GM19023 (cell line): ENCODE data around the gene PDXK.

ENCODE experiments used
- ATAC-seq: cut with Tn5 transposase; IDR thresholded peaks from one replicate; pipeline ENCODE4 v1.9.1; 2021; ENCODE audit warnings: mild to moderate bottlenecking, moderate library complexity; ENCODE audit not compliant: unreplicated experiment

The PDXK gene

DNA sequence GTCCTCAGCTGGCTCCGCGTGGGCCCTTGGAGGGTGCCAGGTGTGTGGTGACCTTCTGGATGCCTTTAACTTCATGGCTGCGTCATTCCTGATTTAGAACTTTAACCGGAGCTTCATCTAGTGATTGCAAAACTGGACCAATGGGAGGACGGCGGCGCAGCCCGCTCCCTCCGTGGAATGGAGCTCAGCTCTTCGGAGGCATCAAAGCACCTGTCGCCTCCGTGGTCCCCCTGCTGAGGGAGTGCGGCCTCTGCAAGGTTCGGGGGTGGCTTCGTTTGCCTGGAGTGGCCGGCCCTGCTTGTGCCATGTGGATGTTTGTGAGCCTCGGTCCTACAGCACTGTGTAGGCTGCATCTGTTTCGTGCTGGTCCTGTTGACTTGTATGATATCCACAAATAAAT lies 43.0 kb downstream of the PDXK start:
- ATAC-seq, result no peak

DNA sequence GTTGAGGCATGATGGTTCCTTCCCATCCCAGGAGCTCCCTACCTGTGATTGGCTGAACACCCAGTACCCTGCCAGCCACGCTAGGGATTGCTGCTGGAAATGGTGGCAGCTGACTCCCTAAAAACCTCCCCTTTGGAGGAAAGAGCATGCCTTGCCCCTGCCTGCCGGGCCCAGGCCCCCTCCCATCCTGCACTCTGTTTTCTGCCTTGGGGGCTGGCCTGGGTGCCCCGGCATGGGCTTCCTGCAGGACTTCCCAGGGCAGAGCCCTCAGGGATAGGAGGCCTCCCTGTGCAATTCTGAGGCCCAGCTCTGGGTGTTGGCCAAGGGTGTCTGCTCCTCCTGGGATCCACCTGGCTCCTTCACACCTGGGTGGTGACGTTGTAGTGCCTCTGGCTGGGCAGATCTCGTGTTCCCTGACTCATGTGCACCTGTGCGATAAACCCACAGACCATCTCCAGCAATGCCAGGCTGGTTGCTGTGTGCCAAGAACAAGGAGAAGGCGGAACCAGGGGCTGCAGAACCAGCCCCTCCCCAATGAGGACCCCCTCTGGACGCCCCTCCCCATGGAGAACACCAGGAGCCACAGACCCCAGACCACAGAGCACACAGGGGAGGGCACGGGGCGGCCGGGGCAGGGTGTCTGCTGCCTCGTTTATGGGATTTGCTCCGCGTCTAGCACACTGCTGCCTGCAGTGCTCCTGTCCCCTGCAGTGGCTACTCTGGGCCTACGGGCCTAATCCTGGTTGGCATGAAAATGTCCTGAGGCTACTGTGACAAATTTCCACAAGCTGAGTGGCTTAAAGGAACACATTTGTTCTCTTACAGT lies 43.6 kb downstream of the PDXK start:
- ATAC-seq, result no peak

GRCh38 chr21:43763901-43764523 lies 45.1 kb downstream of the PDXK start:
- no peak for ATAC-seq

GRCh38 chr21:43764576-43765495 lies 45.9 kb downstream of the PDXK start:
- ATAC-seq, result no peak

GRCh38 chr21:43766734-43767497 lies 48.0 kb downstream of the PDXK start:
- ATAC-seq, result no peak

GRCh38 chr21:43767498-43767983 lies 48.6 kb downstream of the PDXK start:
- ATAC-seq, result no peak

DNA sequence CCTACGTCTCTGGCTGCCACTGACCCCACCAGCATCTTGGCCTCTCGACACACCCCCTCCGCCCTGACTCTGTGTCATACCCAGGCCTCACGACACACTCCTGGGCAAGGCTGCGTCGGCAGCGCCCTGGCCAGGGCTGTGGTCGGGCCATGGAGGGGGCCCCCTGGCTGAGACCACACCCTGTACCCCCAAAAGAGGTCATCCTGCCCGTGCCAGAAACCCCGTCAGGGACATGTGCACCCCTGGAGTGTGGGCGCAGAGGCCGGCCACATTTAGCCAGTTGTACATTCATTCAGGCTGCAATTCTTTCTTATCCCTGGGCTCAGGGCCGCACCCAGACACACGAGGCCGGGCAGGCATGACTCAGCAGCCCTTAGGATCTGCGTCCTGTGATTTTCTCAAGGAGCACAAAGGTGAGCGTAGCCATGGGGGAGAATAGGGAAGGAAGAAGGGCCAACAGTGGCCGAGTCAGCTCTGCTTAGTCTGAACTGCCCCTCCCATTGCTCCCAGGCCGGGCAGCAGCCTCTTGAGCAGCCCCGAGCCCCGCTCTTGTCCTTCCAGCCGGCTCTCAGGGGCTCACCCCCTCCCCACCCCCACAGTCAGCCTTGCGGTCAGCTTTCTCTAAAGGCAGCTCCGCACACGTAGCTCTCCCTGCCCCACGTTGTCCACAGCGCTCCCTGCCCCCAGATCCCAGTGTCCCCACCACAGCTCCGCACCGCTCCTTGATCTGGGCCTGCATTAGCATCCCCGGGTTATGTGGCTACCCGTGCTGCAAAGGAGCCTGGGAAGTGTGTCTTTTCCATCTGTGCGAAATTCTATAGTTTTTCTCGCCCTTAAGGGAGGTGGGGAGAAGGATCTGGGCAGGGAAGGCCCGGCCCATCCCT lies 49.3 kb downstream of the PDXK start:
- ATAC-seq, result no peak

DNA sequence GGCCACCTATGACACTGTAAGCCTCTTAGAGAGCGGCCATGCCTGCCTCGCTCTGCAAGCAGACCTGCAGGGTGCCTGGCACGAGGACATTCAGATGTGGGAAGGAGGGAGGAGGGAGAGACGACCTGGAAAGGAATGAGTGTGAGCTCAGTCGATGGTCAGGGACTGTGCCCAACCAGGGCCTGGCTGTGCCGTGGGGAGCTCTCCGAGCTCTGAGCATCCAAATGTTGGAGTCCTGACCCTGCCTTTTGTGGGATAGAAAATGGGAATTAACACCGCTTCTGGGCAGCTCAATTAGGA lies 49.9 kb downstream of the PDXK start:
- ATAC-seq, result no peak

- no peak for ATAC-seq
These were observed 50.5 kb downstream of the PDXK start for GRCh38 chr21:43769325-43769958.

DNA sequence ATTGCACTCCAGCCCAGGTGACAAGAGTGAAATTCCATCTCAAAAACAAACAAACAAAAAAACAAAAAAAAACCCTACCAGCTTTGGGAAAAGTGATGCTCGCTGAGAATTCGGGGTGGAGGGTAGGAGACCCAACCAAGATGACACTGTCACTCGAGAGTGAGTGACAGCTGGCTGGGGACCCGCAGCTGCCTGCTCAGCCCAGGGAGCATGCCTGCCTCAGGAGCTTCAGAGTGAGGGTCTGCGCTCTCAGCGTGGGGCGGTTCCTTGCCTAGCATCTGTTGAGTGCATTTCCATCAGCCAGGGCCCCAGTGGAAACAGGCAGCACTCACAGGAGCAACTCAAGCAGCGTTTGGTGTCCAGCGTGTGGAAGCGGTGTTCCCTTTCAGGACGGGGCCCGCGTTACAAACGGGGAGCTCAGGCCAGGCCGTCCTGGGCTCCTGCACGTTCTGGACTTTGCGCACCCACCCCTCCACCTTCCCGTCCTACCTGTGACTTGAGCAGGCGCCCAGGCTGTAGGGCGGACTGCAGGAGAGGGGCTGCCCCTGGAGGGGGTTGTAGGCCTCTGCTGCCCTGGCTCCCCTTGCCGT lies 51.2 kb downstream of the PDXK start:
- ATAC-seq, result no peak

- ATAC-seq, result no peak
These were observed 52.3 kb downstream of the PDXK start for GRCh38 chr21:43771199-43771675.

DNA sequence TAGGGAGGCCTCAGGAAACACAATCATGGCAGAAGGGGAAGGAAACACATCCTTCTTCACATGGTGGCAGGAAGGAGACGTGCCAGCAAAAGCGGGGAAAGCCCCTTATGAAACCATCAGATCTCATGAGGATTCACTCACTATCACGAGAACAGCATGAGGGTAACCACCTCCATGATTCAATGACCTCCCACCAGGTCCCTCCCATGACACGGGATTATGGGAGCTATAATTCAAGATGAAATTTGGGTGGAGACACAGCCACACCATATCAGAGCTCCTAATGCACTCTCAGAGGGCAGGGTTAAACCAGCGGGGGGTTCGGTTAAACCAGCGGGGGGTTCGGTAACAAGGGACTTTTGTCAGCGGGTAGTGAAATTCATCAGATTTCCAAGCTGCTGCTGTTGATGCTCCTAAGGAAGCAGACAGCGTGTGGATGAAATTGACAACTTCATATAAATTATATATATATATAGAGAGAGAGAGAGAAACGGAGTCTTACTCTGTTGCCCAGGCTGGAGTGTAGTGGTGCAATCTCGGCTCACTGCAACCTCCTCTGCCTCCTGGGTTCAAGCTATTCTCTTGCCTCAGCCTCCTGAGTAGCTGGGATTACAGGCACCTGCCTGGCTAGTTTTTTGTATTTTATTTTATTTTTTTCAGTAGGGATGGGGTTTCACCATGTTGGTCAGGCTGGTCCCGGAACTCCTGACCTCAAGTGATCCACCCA lies 52.9 kb downstream of the PDXK start:
- ATAC-seq, result no peak

DNA sequence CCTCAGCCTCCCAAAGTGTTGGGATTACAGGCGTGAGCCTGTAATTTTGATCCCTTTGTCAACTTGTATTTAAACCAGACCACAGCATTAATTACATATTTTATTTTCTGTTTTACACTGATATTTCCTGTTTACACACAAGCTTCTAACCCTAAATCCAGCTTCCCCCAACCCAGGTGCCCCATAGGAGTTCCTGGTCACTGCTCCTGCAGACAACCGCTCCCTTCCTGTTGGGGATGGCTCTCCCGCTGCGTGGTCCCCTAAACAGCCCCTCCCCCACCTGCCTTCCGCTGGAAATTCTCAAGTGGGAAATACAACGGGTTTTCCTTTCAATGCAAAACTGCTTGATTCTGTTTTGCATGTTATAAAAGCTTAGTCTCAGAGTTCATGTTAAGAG lies 53.5 kb downstream of the PDXK start:
- no peak for ATAC-seq

GRCh38 chr21:43774163-43774562 lies 55.2 kb downstream of the PDXK start:
- ATAC-seq, result no peak

DNA sequence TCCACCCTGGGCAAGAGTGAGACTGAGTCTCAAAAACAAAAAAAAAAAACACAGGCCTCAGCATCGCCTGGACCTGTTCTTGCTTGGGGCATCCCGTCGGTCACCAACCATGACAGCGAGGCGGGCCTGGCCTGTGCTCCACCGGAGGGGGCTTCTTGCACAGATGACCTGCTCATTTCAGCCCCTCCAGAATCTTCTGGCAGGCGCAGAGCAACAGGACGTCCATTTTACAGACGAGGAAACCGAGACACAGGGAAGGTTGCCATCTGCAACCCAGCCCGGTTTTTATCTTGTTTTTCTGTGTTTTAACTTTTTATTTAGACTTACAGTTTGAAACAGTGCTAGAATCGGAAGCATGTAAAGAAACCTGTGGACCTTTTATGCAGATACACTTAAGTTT lies 56.3 kb downstream of the PDXK start:
- ATAC-seq, result no peak

DNA sequence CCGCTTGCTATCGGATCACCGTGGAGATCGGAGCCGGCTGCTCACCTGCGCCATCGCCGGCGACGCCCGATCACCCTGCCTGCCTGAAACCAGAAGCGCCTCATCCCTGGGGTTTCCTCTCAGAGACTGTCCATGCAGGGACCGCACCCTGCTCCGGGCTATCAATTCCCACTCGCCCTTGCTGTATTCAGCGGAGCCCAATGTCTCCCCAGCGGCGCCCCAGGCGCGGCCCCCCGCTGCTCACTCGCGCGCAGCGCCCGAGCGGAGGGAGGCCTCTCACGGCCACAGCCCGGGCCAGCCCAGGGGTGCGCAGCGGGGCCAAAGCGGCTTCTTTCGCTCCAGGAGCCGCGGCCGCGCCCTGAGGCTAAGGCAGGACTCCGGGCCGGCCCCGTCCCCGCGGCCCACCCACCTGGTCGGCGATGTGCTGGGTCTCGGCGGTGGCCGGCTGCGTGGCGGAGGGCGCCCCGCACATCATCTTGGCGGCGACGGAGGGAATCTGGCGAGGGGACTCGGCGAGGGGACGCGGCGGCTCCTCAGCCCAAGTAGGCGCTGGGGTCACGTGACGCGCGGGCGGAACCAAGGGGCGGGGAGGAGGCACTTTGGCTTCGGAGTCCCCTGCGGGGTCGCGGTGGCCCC lies 57.0 kb downstream of the PDXK start, which contains the start of gene CSTB:
TSS of gene CSTB (minus strand) at position 514 of the 636 bp plus-strand sequence. CDS start at position 475, 39 bp downstream.
- ATAC-seq, result peak; percentile 62

DNA sequence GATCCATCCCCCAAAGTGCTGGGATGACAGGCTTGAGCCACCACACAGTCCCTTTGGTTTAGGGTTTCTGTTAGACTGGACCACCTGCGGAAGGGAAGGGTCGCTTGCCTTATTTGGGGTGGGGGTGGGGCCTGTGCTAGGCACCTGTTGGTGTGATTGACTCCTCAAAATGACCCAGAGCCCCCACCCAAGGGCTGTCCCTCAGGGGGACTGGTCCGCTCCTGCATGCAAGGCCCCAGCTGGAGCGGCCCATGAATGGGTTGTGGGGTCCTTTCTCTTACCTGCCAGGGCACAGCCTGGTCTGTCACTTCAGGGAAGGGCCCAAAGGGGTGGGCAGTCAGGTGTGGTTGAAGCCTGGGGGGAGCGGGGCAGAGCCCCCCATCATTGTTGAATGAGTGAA lies 59.0 kb downstream of the PDXK start:
- no peak for ATAC-seq
